Astrocyte (in vitro differentiated cells and primary cell): Measurements from ENCODE around the gene PKLR.

Experiments
- CTCF ChIP-seq: IDR thresholded peaks from 2 replicates; pipeline ENCODE4 v1.5.1; 2011; ENCODE audit warnings: low read depth, mild to moderate bottlenecking, inconsistent platforms, low read length, moderate library complexity; ENCODE audit not compliant: insufficient read depth
- EZH2 ChIP-seq: IDR thresholded peaks from 2 replicates; pipeline ENCODE4 v1.6.1; 2012; ENCODE audit warnings: mild to moderate bottlenecking, low read length, inconsistent platforms; ENCODE audit not compliant: insufficient read depth

- TF ChIP-seq CTCF (no peak), EZH2 (no peak)
Observed at GRCh38 chr1:155294520-155295182, 6.6 kb downstream of the PKLR start.
